NCI-H1417 (cell line): ENCODE data around the gene ALDH4A1.
A peak's percentile ranks its signal among the peaks of the same experiment; 100 is the strongest.
"Not testable (repeated sequence)": the region's sequence is repeated elsewhere in the genome, so short reads cannot be mapped to it uniquely, and the experiment has no call there.

Experiments
- DNase-seq, 3 experiments: peaks; one replicate each; lab custom pipeline; 2025; lab: John Stamatoyannopoulos, UW

The ALDH4A1 gene

GRCh38 chr1:18877282-18877681, 25.1 kb downstream of the ALDH4A1 start:
- no peak for DNase-seq

- DNase-seq = no peak
These were observed 26.1 kb downstream of the ALDH4A1 start for GRCh38 chr1:18876210-18876609.

GRCh38 chr1:18875796-18876128, 26.6 kb downstream of the ALDH4A1 start:
- DNase-seq = no peak

GRCh38 chr1:18875107-18875795, 27.1 kb downstream of the ALDH4A1 start:
- DNase-seq = peak; percentile 19 to 68 (median 54)

GRCh38 chr1:18874600-18874999, 27.8 kb downstream of the ALDH4A1 start:
- no peak for DNase-seq

- no peak for DNase-seq
These were observed 28.3 kb downstream of the ALDH4A1 start for GRCh38 chr1:18874036-18874435.

GRCh38 chr1:18872071-18872611, 30.2 kb downstream of the ALDH4A1 start:
- DNase-seq = no peak

GRCh38 chr1:18871401-18872070, 30.8 kb downstream of the ALDH4A1 start:
- DNase-seq = no peak

GRCh38 chr1:18870957-18871356, 31.4 kb downstream of the ALDH4A1 start:
- no peak for DNase-seq

- DNase-seq = not testable (repeated sequence)
These were observed 31.8 kb downstream of the ALDH4A1 start for GRCh38 chr1:18870595-18870865.

GRCh38 chr1:18869847-18870594, 32.3 kb downstream of the ALDH4A1 start:
- DNase-seq = no peak

- no peak for DNase-seq
These were observed 33.4 kb downstream of the ALDH4A1 start for GRCh38 chr1:18868801-18869424.

- DNase-seq = no peak
These were observed 34.0 kb downstream of the ALDH4A1 start for GRCh38 chr1:18868354-18868753.

GRCh38 chr1:18866846-18867245, 35.5 kb downstream of the ALDH4A1 start:
- DNase-seq = no peak

- DNase-seq = no peak
These were observed 36.0 kb downstream of the ALDH4A1 start for GRCh38 chr1:18866314-18866713.

- DNase-seq = no peak
These were observed 37.2 kb downstream of the ALDH4A1 start for GRCh38 chr1:18865176-18865575.

- DNase-seq = no peak
These were observed 40.8 kb downstream of the ALDH4A1 start for GRCh38 chr1:18861590-18861989.

GRCh38 chr1:18861082-18861481, 41.3 kb downstream of the ALDH4A1 start:
- DNase-seq = peak; percentile 6 to 61 (median 58)

- DNase-seq = no peak
These were observed 42.8 kb downstream of the ALDH4A1 start, which contains the start of gene TAS1R2 for GRCh38 chr1:18859560-18859959. Gene TAS1R2 (minus strand): TSS chr1:18859660. CDS start chr1:18859660, 0 bp downstream.

GRCh38 chr1:18858070-18858688, 44.2 kb downstream of the ALDH4A1 start:
- DNase-seq = no peak

GRCh38 chr1:18856435-18856834, 45.9 kb downstream of the ALDH4A1 start:
- no peak for DNase-seq

GRCh38 chr1:18855573-18855972, 46.8 kb downstream of the ALDH4A1 start:
- no peak for DNase-seq
